Activated CD8-positive, alpha-beta memory T cell treated with anti-CD3 and anti-CD28 coated beads, Interleukin-2, amount 10 ng/mL, durations not matched to agents 7 days and 5 days (primary cell): Measurements from ENCODE around the gene SIN3B. TPM values are rescaled to one million over a fixed set of nuclear protein-coding genes. Genes with fewer than 3 reads are reported as not detected.
A peak's percentile ranks its signal among the peaks of the same experiment; 100 is the strongest.

Experiments
- ATAC-seq: fragments of 150-1000 bp; cut with Tn5 transposase; one replicate; pipeline ENCODE4 v1.10.0; 2021; ENCODE audit warnings: moderate library complexity
- CTCF ChIA-PET: fragments of 350-600 bp; sonication (Branson Sonifier 250); formaldehyde crosslinking; loops from one replicate; lab custom pipeline; 2021; ENCODE audit warnings: antibody characterized with exemption; lab: Charles Lee
- DNase-seq: peaks from one replicate; pipeline ENCODE4 v3.0.0-alpha.2; 2020
- H3K27ac Mint-ChIP-seq: one replicate; pipeline ENCODE4 v1.8.0; 2021; ENCODE audit warnings: mild to moderate bottlenecking, mixed read lengths
- H3K27me3 Mint-ChIP-seq: one replicate; pipeline ENCODE4 v1.8.0; 2021; ENCODE audit warnings: mixed read lengths
- H3K36me3 Mint-ChIP-seq: one replicate; pipeline ENCODE4 v1.8.0; 2021; ENCODE audit warnings: mild to moderate bottlenecking, mixed read lengths
- H3K4me1 Mint-ChIP-seq: one replicate; pipeline ENCODE4 v1.8.0; 2021; ENCODE audit warnings: mixed read lengths
- H3K4me3 Mint-ChIP-seq: one replicate; pipeline ENCODE4 v1.8.0; 2021; ENCODE audit warnings: mild to moderate bottlenecking, moderate library complexity, mixed read lengths
- H3K9me3 Mint-ChIP-seq: one replicate; pipeline ENCODE4 v1.8.0; 2022; ENCODE audit warnings: low read depth, mixed read lengths
- total RNA-seq, 2 experiments: library from RNA; stranded (reverse); gene quantifications; one replicate each; pipeline ENCODE4 v1.2.3, GENCODE V29; 2021

Gene SIN3B
- total RNA-seq, 2 experiments from 2014 or later = 29.1 to 30.5 TPM

- DNase-seq (no peak), ATAC-seq (no peak)
- no peaks in the 10 kb centered on the region for H3K36me3 Mint-ChIP-seq
- H3K27me3 Mint-ChIP-seq = no peaks in the 10 kb centered on the region
- no peak overlapping the region for H3K27ac Mint-ChIP-seq
- CTCF ChIA-PET = interaction anchor here (0.6 kb wide), 1 partner anchor 318 kb away, joined by 3 read pairs; no protein-coding TSS in a partner anchor
- H3K4me3 Mint-ChIP-seq = no peak overlapping the region
- H3K9me3 Mint-ChIP-seq = peaks cover 4% of the 10 kb centered on the region
- no peaks in the 10 kb centered on the region for H3K4me1 Mint-ChIP-seq
Observed at GRCh38 chr19:16799740-16800139, 29.5 kb upstream of the SIN3B start.

GRCh38 chr19:16801600-16802013 lies 27.6 kb upstream of the SIN3B start:
- Mint-ChIP-seq H3K27ac (no peak overlapping the region), H3K4me1 (no peaks in the 10 kb centered on the region), H3K27me3 (no peaks in the 10 kb centered on the region), H3K36me3 (no peaks in the 10 kb centered on the region), H3K4me3 (no peak overlapping the region), H3K9me3 (no peaks in the 10 kb centered on the region)
- CTCF ChIA-PET = no interaction called here
- DNase-seq = no peak
- ATAC-seq = no peak

DNA sequence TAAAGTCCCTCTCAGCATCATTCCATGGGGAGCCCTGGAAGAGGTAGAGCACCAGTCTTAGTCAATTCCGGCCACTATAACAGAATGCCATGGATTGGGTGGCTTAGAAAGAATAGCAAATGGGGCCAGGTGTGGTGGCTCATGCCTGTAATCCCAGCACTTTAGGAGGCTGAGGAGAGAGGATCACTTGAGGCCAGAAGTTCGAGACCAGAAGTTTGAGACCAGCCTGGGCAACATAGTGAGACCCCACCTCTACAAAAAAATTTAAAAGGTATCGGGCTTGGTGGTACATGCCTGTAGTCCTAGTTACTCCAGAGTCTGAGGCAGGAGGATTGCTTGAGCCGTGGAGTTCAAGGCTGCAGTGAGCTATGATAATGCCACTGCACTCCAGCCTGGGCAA lies 25.0 kb upstream of the SIN3B start:
- Mint-ChIP-seq H3K4me3 (no peak overlapping the region), H3K9me3 (no peaks in the 10 kb centered on the region), H3K27ac (no peak overlapping the region), H3K36me3 (no peaks in the 10 kb centered on the region), H3K27me3 (no peaks in the 10 kb centered on the region), H3K4me1 (no peaks in the 10 kb centered on the region)
- DNase-seq = no peak
- CTCF ChIA-PET = no interaction called here
- ATAC-seq = no peak

GRCh38 chr19:16807549-16808284 lies 21.5 kb upstream of the SIN3B start:
- DNase-seq = no peak
- Mint-ChIP-seq H3K4me3 (no peak overlapping the region), H3K36me3 (no peaks in the 10 kb centered on the region), H3K9me3 (no peaks in the 10 kb centered on the region), H3K4me1 (no peaks in the 10 kb centered on the region), H3K27me3 (no peaks in the 10 kb centered on the region), H3K27ac (no peak overlapping the region)
- ATAC-seq = no peak
- CTCF ChIA-PET = no interaction called here

DNA sequence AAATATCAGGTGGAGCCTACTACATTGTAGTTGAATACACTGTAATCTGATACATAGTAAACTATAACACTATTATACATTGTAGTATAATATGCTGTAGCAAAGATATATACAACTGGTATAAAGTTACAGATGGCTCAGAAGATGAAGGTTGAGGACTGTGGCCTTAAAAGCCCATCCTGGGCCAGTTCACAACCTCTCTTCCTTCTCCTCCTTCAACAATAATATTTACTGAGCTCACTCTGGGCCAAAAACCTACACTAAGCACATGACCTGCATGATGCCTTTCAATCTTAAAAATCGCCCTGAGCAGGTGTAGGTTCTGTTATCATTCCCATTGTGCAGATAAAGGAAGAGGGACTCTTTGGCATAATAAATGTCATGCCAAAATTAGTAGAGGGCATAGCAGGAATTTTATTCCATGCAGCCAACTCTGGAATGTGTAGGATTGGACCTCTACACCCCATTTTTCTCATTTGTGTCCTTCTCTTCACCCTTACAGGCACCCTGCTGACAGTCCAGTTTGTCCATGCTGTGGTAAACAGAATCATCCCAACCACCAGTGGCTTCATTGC lies 14.6 kb upstream of the SIN3B start:
- Mint-ChIP-seq H3K4me3 (no peak overlapping the region), H3K36me3 (no peaks in the 10 kb centered on the region), H3K27ac (no peak overlapping the region), H3K9me3 (no peaks in the 10 kb centered on the region), H3K27me3 (peaks cover 10% of the 10 kb centered on the region), H3K4me1 (no peaks in the 10 kb centered on the region)
- DNase-seq (no peak), ATAC-seq (no peak)
- CTCF ChIA-PET = no interaction called here

GRCh38 chr19:16820056-16820455 lies 9.1 kb upstream of the SIN3B start:
- Mint-ChIP-seq H3K9me3 (no peaks in the 10 kb centered on the region), H3K4me3 (no peak overlapping the region), H3K27ac (no peak overlapping the region), H3K4me1 (peaks cover 5% of the 10 kb centered on the region), H3K36me3 (no peaks in the 10 kb centered on the region), H3K27me3 (peaks cover 12% of the 10 kb centered on the region)
- DNase-seq (no peak), ATAC-seq (no peak)
- CTCF ChIA-PET = interaction anchor here (0.9 kb wide), 1 partner anchor 49 kb away, joined by 4 read pairs; no protein-coding TSS in a partner anchor

GRCh38 chr19:16821081-16821480 lies 8.1 kb upstream of the SIN3B start:
- Mint-ChIP-seq H3K27me3 (peaks cover 16% of the 10 kb centered on the region), H3K4me3 (no peak overlapping the region), H3K9me3 (no peaks in the 10 kb centered on the region), H3K36me3 (no peaks in the 10 kb centered on the region), H3K4me1 (peaks cover 11% of the 10 kb centered on the region), H3K27ac (no peak overlapping the region)
- CTCF ChIA-PET = no interaction called here
- ATAC-seq (no peak), DNase-seq (no peak)

- no peaks in the 10 kb centered on the region for H3K36me3 Mint-ChIP-seq
- H3K4me3 Mint-ChIP-seq = no peak overlapping the region
- DNase-seq (no peak), ATAC-seq (no peak)
- no peak overlapping the region for H3K27ac Mint-ChIP-seq
- H3K27me3 Mint-ChIP-seq = peaks cover 28% of the 10 kb centered on the region
- peaks cover 11% of the 10 kb centered on the region for H3K4me1 Mint-ChIP-seq
- no peaks in the 10 kb centered on the region for H3K9me3 Mint-ChIP-seq
- CTCF ChIA-PET = no interaction called here
Observed at GRCh38 chr19:16822648-16823047, 6.5 kb upstream of the SIN3B start.

DNA sequence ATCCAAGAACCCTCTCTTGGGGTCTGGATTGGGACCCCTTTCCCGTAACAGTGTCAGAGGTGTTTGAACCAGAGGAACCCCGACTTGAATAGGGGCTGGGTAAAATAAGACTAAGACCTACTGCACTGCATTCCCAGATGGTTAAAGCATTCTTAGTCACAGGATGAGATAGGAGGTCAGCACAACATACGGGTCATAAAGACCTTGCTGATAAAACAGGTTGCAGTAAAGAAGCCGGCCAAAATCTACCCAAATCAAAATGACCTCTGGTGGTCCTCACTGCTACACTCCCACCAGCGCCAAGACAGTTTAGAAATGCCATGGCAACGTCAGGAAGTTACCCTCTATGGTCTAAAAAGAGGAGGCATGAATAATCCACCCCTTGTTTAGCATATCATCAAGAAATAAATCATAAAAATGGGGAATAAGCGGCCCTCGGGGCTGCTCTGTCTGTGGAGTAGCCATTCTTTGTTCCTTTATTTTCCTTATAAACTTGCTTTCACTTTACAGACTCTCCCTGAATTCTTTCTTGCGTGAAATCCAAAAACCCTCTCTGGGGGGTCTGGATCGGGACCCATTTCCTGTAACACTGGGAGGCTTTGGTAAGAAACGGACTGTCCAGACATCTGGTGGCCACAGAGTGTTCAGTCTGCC lies 4.4 kb upstream of the SIN3B start:
- ATAC-seq = no peak
- CTCF ChIA-PET = no interaction called here
- no peak overlapping the region for H3K27ac Mint-ChIP-seq

DNA sequence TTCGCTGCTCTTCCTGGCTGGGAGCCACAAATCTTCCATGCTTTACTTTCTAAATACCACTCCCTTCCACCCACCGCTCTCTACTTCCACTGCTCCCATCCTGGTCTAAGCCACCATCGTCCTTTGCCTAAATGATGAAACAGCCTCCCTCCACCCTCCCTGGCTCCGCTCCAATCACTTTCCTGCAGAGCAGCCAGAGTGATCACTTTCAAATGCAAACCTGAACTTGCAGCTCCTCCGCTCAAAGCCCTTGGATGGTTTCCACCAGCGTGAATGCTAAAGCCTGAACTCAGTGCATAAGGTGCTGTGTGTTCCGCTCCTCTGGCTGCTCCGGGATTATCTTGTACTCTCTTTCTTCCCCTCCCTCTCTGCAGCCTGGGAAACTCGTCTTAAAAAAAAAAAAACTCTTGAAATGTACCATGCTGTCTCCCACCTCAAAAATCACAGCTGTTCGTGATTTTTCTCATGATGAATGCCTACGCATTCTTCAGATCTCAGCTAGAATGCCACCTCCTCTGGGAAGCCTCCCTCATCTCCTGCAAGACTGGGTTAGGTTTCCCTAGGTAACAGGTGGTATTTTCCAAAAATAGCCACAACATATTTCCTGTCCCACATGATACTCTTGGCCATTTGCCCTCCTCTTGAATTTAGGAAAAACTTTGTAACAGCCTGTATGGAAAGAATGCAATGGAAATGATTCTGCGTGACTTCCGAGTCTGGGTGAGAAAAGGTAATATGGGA lies 3.7 kb upstream of the SIN3B start:
- ATAC-seq = no peak
- H3K27me3 Mint-ChIP-seq = peaks cover 28% of the 10 kb centered on the region
- H3K27ac Mint-ChIP-seq = no peak overlapping the region
- CTCF ChIA-PET = no interaction called here
- no peaks in the 10 kb centered on the region for H3K9me3 Mint-ChIP-seq
- no peaks in the 10 kb centered on the region for H3K36me3 Mint-ChIP-seq
- peak overlapping the region; percentile 53 for H3K4me3 Mint-ChIP-seq
- no peak for DNase-seq
- peaks cover 21% of the 10 kb centered on the region for H3K4me1 Mint-ChIP-seq

More for the DNA sequence above, 4.4 kb upstream of the SIN3B start:
- Mint-ChIP-seq H3K9me3 (no peaks in the 10 kb centered on the region), H3K4me1 (peaks cover 16% of the 10 kb centered on the region), H3K36me3 (no peaks in the 10 kb centered on the region), H3K27me3 (peaks cover 28% of the 10 kb centered on the region), H3K4me3 (peak overlapping the region; percentile 53)
- DNase-seq = no peak

DNA sequence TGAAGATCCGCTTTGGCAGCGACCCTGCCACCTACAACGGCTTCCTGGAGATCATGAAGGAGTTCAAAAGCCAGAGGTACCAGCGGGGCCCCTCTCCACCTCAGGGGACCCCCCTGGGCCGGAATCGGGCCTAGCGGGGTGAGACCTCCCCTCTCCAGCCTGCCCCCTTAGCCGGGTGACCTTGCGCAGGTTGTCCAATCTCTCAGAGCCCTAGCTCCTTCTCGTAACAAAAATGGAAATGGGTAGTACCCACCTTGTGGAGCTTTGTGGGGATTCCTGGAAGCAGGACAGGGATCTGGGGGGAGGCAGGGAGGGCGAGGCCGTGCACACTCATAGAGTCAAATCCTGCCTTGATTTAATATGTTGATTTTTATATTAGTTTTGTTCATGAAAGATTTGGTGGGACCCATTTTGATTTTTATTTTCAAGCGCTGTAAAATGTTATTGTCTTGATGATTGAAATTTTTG lies 658 bp downstream of the SIN3B start:
- Mint-ChIP-seq H3K9me3 (no peaks in the 10 kb centered on the region), H3K4me1 (peaks cover 23% of the 10 kb centered on the region), H3K27me3 (peaks cover 23% of the 10 kb centered on the region), H3K27ac (peak overlapping the region; percentile 54), H3K4me3 (peak overlapping the region; percentile 75), H3K36me3 (peaks cover 14% of the 10 kb centered on the region)
- CTCF ChIA-PET = interaction anchor here (0.7 kb wide), 1 partner anchor 70 kb away, joined by 3 read pairs; no protein-coding TSS in a partner anchor
- DNase-seq (no peak), ATAC-seq (no peak)

DNA sequence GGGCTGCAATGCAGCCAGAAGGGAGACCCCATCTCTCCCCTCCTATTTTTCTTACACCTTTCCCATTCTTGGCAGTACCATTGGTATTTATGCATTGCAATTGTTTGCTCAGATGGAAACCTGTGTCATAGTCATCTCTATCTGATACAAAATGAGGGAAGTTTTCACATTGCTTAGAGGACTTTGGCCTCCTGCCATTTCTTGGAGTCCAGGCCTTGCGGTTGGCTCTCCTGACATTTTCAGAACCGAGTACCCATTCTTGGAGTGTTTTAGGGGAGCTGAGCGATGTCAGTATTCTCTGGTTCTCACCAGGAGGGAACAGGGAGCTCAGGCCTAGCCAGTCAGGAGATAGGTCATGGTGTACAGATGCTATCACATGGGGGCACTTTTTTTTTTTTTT lies 1.5 kb downstream of the SIN3B start:
- Mint-ChIP-seq H3K27ac (no peak overlapping the region), H3K4me1 (peaks cover 16% of the 10 kb centered on the region), H3K36me3 (peaks cover 14% of the 10 kb centered on the region), H3K27me3 (peaks cover 16% of the 10 kb centered on the region), H3K9me3 (no peaks in the 10 kb centered on the region), H3K4me3 (peak overlapping the region; percentile 75)
- CTCF ChIA-PET = no interaction called here
- ATAC-seq (no peak), DNase-seq (no peak)

- DNase-seq = no peak
- no peak for ATAC-seq
- H3K4me3 Mint-ChIP-seq = peak overlapping the region; percentile 3
- peaks cover 9% of the 10 kb centered on the region for H3K27me3 Mint-ChIP-seq
- CTCF ChIA-PET = no interaction called here
- peaks cover 16% of the 10 kb centered on the region for H3K4me1 Mint-ChIP-seq
- no peak overlapping the region for H3K27ac Mint-ChIP-seq
- H3K36me3 Mint-ChIP-seq = peaks cover 14% of the 10 kb centered on the region
- H3K9me3 Mint-ChIP-seq = no peaks in the 10 kb centered on the region
Observed at GRCh38 chr19:16831531-16831930, 2.3 kb downstream of the SIN3B start.
